ENCODE results near the gene NCOA7. TPM values are rescaled to one million over a fixed set of nuclear protein-coding genes. Genes with fewer than 3 reads are reported as not detected.
"Not testable (repeated sequence)": the region's sequence is repeated elsewhere in the genome, so short reads cannot be mapped to it uniquely, and the experiment has no call there.

The NCOA7 gene
- total RNA-seq, 2 experiments from 2014 or later = 42.3 to 43.4 TPM

- DNase-seq = no peak
- ChIA-PET CTCF (interaction anchor here (0.7 to 3.8 kb wide), 3 partner anchors 24 to 139 kb away, joined by 3 to 22 read pairs (median 3); partner anchors contain the start of gene HINT3), POLR2A (no interaction called here)
- Mint-ChIP-seq H3K9me3 (peaks cover 9% of the 10 kb centered on the region), H3K36me3 (peaks cover 35% of the 10 kb centered on the region), H3K27me3 (no peaks in the 10 kb centered on the region), H3K4me3 (no peak overlapping the region), H3K4me1 (ENCODE audit: low read depth) (peaks cover 15% of the 10 kb centered on the region), H3K27ac (peak overlapping the region; percentile 51)
- intact Hi-C loops (cut with micrococcal nuclease) = loop anchor here (1.0 kb wide), 1 partner anchor 8 kb away; no protein-coding TSS in a partner anchor
Measured at GRCh38 chr6:125932451-125932795, 141.7 kb downstream of the NCOA7 start.

GRCh38 chr6:125935520-125935919 is 144.8 kb downstream of the NCOA7 start:
- Mint-ChIP-seq H3K4me1 (ENCODE audit: low read depth) (peaks cover 26% of the 10 kb centered on the region), H3K36me3 (peaks cover 17% of the 10 kb centered on the region)
- H3K27ac Mint-ChIP-seq; H3K9me3 Mint-ChIP-seq; H3K27me3 Mint-ChIP-seq; H3K4me3 Mint-ChIP-seq; intact Hi-C loops (cut with micrococcal nuclease); POLR2A ChIA-PET; DNase-seq: not testable (repeated sequence)
- CTCF ChIA-PET = interaction anchor here (3.8 kb wide), 1 partner anchor 21 kb away, joined by 22 read pairs; the partner anchor contains the start of gene HINT3

GRCh38 chr6:125939026-125939425 is 148.3 kb downstream of the NCOA7 start:
- CTCF ChIA-PET = interaction anchor here (2.1 kb wide), 1 partner anchor 17 kb away, joined by 8 read pairs; the partner anchor contains the start of gene HINT3

GRCh38 chr6:125939791-125940190 is 149.0 kb downstream of the NCOA7 start:
- ChIA-PET CTCF (interaction anchor here (1.6 to 2.1 kb wide), 2 partner anchors 17 to 18 kb away, joined by 6 to 8 read pairs; partner anchors contain the start of gene HINT3), POLR2A (interaction anchor here (0.8 kb wide), 1 partner anchor 12 kb away, joined by 4 read pairs; no protein-coding TSS in a partner anchor)
- no peak for DNase-seq
- Mint-ChIP-seq H3K27me3 (peaks cover 3% of the 10 kb centered on the region), H3K27ac (no peak overlapping the region), H3K9me3 (peaks cover 6% of the 10 kb centered on the region), H3K4me3 (no peak overlapping the region), H3K4me1 (ENCODE audit: low read depth) (peaks cover 21% of the 10 kb centered on the region), H3K36me3 (no peaks in the 10 kb centered on the region)
- intact Hi-C loops (cut with micrococcal nuclease) = loop anchor here (1.0 kb wide), 1 partner anchor 20 kb away; no protein-coding TSS in a partner anchor

More at GRCh38 chr6:125939026-125939425, 148.3 kb downstream of the NCOA7 start:
- DNase-seq = no peak
- POLR2A ChIA-PET = no interaction called here
- H3K9me3 Mint-ChIP-seq = peaks cover 6% of the 10 kb centered on the region
- H3K27me3 Mint-ChIP-seq = peaks cover 3% of the 10 kb centered on the region
- intact Hi-C loops (cut with micrococcal nuclease) = loop anchor here (1.0 kb wide), 1 partner anchor 20 kb away; no protein-coding TSS in a partner anchor
- no peak overlapping the region for H3K4me3 Mint-ChIP-seq
- H3K27ac Mint-ChIP-seq = no peak overlapping the region
- H3K4me1 Mint-ChIP-seq (ENCODE audit: low read depth) = peaks cover 18% of the 10 kb centered on the region
- no peaks in the 10 kb centered on the region for H3K36me3 Mint-ChIP-seq

- H3K27ac Mint-ChIP-seq = no peak overlapping the region
- ChIA-PET CTCF (interaction anchor here (0.7 to 2.1 kb wide), 4 partner anchors 16 to 34 kb away, joined by 3 to 8 read pairs (median 5); partner anchors contain the start of gene HINT3), POLR2A (interaction anchor here (0.8 kb wide), 1 partner anchor 11 kb away, joined by 4 read pairs; no protein-coding TSS in a partner anchor)
- peaks cover 3% of the 10 kb centered on the region for H3K27me3 Mint-ChIP-seq
- peaks cover 21% of the 10 kb centered on the region for H3K4me1 Mint-ChIP-seq (ENCODE audit: low read depth)
- no peak for DNase-seq
- H3K9me3 Mint-ChIP-seq = peaks cover 4% of the 10 kb centered on the region
- H3K4me3 Mint-ChIP-seq = no peak overlapping the region
- no peaks in the 10 kb centered on the region for H3K36me3 Mint-ChIP-seq
- intact Hi-C loops (cut with micrococcal nuclease) = no loop called here
Measured at GRCh38 chr6:125940247-125941041, 149.7 kb downstream of the NCOA7 start.

- DNase-seq = no peak
- no peaks in the 10 kb centered on the region for H3K36me3 Mint-ChIP-seq
- ChIA-PET POLR2A (interaction anchor here (0.6 kb wide), 1 partner anchor 13 kb away, joined by 3 read pairs; no protein-coding TSS in a partner anchor), CTCF (interaction anchor here (0.6 to 1.6 kb wide), 3 partner anchors 10 to 54 kb away, joined by 3 to 7 read pairs (median 6); partner anchors contain the start of gene HINT3)
- H3K27ac Mint-ChIP-seq = no peak overlapping the region
- peaks cover 3% of the 10 kb centered on the region for H3K27me3 Mint-ChIP-seq
- intact Hi-C loops (cut with micrococcal nuclease) = no loop called here
- no peaks in the 10 kb centered on the region for H3K9me3 Mint-ChIP-seq
- H3K4me3 Mint-ChIP-seq = no peak overlapping the region
- H3K4me1 Mint-ChIP-seq (ENCODE audit: low read depth) = peaks cover 25% of the 10 kb centered on the region
Measured at GRCh38 chr6:125942672-125943527, 152.1 kb downstream of the NCOA7 start.

- Mint-ChIP-seq H3K36me3 (no peaks in the 10 kb centered on the region), H3K27ac (no peak overlapping the region), H3K4me1 (ENCODE audit: low read depth) (peaks cover 25% of the 10 kb centered on the region), H3K9me3 (no peaks in the 10 kb centered on the region), H3K4me3 (no peak overlapping the region), H3K27me3 (peaks cover 5% of the 10 kb centered on the region)
- DNase-seq = no peak
- intact Hi-C loops (cut with micrococcal nuclease) = no loop called here
- ChIA-PET POLR2A (interaction anchor here (0.6 to 0.7 kb wide), 2 partner anchors 12 to 77 kb away, joined by 3 read pairs; no protein-coding TSS in a partner anchor), CTCF (interaction anchor here (0.7 to 1.6 kb wide), 3 partner anchors 9 to 749 kb away, joined by 4 to 7 read pairs (median 6); partner anchors contain the start of gene HINT3)
Measured at GRCh38 chr6:125943528-125944433, 153.0 kb downstream of the NCOA7 start.

GRCh38 chr6:125944434-125944816 is 153.7 kb downstream of the NCOA7 start:
- Mint-ChIP-seq H3K36me3 (no peaks in the 10 kb centered on the region), H3K27ac (no peak overlapping the region), H3K4me3 (no peak overlapping the region), H3K4me1 (ENCODE audit: low read depth) (peaks cover 20% of the 10 kb centered on the region), H3K27me3 (peaks cover 5% of the 10 kb centered on the region), H3K9me3 (no peaks in the 10 kb centered on the region)
- ChIA-PET POLR2A (interaction anchor here (0.7 kb wide), 1 partner anchor 78 kb away, joined by 3 read pairs; no protein-coding TSS in a partner anchor), CTCF (interaction anchor here (0.7 to 1.5 kb wide), 2 partner anchors 9 to 749 kb away, joined by 4 to 6 read pairs; no protein-coding TSS in a partner anchor)
- DNase-seq = no peak
- intact Hi-C loops (cut with micrococcal nuclease) = no loop called here

- ChIA-PET POLR2A (interaction anchor here (0.7 kb wide), 1 partner anchor 78 kb away, joined by 3 read pairs; no protein-coding TSS in a partner anchor), CTCF (interaction anchor here (0.7 kb wide), 1 partner anchor 750 kb away, joined by 4 read pairs; no protein-coding TSS in a partner anchor)
- Mint-ChIP-seq H3K27ac (no peak overlapping the region), H3K36me3 (no peaks in the 10 kb centered on the region), H3K9me3 (no peaks in the 10 kb centered on the region), H3K27me3 (peaks cover 4% of the 10 kb centered on the region), H3K4me1 (ENCODE audit: low read depth) (peaks cover 16% of the 10 kb centered on the region), H3K4me3 (no peak overlapping the region)
- intact Hi-C loops (cut with micrococcal nuclease) = no loop called here
- DNase-seq = no peak
Measured at GRCh38 chr6:125944896-125945295, 154.1 kb downstream of the NCOA7 start.

GRCh38 chr6:125945378-125946141 is 154.8 kb downstream of the NCOA7 start:
- Mint-ChIP-seq H3K27ac (no peak overlapping the region), H3K4me1 (ENCODE audit: low read depth) (peaks cover 15% of the 10 kb centered on the region), H3K27me3 (peaks cover 4% of the 10 kb centered on the region), H3K9me3 (no peaks in the 10 kb centered on the region), H3K36me3 (no peaks in the 10 kb centered on the region), H3K4me3 (no peak overlapping the region)
- DNase-seq = no peak
- POLR2A ChIA-PET = no interaction called here
- CTCF ChIA-PET = interaction anchor here (1.1 to 3.7 kb wide), 2 partner anchors 11 to 155 kb away, joined by 3 to 26 read pairs; partner anchors contain the start of genes HINT3 and NCOA7
- intact Hi-C loops (cut with micrococcal nuclease) = no loop called here
